ENCODE results near the gene EPOP.

DNA sequence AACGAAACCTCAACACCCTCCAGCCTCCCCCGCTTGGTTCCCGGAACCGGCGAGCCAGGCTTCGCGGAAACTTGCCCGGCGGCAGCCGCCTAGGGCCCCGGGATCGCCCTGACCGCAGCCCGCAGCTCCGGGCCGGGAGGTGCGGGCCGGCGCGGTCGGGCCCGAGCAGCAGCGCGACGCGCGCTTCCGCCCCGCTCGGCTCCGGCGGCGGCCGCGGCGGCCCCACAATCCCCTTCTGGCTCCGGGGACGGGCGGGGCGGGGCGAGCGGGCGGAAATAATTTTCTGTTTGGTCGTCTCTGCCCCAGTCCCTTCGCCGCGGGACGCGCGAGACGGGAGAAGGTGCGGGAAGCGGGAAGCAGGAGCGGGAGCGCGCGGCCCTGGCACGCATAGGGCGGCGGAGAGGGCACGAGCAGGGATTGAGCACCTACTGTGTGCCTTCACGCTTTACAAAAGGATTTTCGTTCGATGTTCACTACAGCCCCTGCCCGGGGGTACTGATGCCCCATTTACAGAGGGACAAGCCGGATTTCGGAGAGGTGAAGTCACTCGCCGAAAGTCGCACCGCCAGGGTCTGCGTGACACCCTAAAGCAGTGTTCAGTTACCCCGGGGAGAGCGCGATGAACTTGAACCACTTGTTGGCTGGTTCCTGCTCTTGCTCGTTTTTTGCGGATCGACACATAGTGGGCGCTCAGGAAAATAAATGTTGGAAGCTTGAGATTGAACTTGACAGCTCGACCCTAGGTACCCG is 27.6 kb upstream of the EPOP start:
- TF ChIP-seq, protein P1, sequence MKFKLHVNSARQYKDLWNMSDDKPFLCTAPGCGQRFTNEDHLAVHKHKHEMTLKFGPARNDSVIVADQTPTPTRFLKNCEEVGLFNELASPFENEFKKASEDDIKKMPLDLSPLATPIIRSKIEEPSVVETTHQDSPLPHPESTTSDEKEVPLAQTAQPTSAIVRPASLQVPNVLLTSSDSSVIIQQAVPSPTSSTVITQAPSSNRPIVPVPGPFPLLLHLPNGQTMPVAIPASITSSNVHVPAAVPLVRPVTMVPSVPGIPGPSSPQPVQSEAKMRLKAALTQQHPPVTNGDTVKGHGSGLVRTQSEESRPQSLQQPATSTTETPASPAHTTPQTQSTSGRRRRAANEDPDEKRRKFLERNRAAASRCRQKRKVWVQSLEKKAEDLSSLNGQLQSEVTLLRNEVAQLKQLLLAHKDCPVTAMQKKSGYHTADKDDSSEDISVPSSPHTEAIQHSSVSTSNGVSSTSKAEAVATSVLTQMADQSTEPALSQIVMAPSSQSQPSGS (CRISPR knock-in tag; IDR thresholded peaks at IDR 0.05; ENCODE audit: borderline replicate concordance, low read depth): no peak
- TF ChIP-seq, protein P2, sequence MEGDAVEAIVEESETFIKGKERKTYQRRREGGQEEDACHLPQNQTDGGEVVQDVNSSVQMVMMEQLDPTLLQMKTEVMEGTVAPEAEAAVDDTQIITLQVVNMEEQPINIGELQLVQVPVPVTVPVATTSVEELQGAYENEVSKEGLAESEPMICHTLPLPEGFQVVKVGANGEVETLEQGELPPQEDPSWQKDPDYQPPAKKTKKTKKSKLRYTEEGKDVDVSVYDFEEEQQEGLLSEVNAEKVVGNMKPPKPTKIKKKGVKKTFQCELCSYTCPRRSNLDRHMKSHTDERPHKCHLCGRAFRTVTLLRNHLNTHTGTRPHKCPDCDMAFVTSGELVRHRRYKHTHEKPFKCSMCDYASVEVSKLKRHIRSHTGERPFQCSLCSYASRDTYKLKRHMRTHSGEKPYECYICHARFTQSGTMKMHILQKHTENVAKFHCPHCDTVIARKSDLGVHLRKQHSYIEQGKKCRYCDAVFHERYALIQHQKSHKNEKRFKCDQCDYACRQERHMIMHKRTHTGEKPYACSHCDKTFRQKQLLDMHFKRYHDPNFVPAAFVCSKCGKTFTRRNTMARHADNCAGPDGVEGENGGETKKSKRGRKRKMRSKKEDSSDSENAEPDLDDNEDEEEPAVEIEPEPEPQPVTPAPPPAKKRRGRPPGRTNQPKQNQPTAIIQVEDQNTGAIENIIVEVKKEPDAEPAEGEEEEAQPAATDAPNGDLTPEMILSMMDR (IDR thresholded peaks at IDR 0.05): no peak
- TF ChIP-seq JAZF1 (CRISPR knock-in tag; IDR thresholded peaks at IDR 0.05) (no peak), ZNF263 (CRISPR knock-in tag; IDR thresholded peaks at IDR 0.05; ENCODE audit: low read depth) (no peak), CREM (CRISPR knock-in tag; IDR thresholded peaks at IDR 0.05) (no peak), TEAD4 (CRISPR knock-in tag; IDR thresholded peaks at IDR 0.05) (no peak), ZNF232 (CRISPR knock-in tag; IDR thresholded peaks at IDR 0.05) (no peak), ETV6 (CRISPR knock-in tag; IDR thresholded peaks at IDR 0.05) (no peak), NFE2L1 (CRISPR knock-in tag; IDR thresholded peaks at IDR 0.05) (no peak)
- TF ChIP-seq, protein P3, sequence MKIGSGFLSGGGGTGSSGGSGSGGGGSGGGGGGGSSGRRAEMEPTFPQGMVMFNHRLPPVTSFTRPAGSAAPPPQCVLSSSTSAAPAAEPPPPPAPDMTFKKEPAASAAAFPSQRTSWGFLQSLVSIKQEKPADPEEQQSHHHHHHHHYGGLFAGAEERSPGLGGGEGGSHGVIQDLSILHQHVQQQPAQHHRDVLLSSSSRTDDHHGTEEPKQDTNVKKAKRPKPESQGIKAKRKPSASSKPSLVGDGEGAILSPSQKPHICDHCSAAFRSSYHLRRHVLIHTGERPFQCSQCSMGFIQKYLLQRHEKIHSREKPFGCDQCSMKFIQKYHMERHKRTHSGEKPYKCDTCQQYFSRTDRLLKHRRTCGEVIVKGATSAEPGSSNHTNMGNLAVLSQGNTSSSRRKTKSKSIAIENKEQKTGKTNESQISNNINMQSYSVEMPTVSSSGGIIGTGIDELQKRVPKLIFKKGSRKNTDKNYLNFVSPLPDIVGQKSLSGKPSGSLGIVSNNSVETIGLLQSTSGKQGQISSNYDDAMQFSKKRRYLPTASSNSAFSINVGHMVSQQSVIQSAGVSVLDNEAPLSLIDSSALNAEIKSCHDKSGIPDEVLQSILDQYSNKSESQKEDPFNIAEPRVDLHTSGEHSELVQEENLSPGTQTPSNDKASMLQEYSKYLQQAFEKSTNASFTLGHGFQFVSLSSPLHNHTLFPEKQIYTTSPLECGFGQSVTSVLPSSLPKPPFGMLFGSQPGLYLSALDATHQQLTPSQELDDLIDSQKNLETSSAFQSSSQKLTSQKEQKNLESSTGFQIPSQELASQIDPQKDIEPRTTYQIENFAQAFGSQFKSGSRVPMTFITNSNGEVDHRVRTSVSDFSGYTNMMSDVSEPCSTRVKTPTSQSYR (CRISPR knock-in tag; IDR thresholded peaks at IDR 0.05): no peak
